NCI-H128 (cell line): ENCODE results near the gene CD22.

ENCODE experiments used
- DNase-seq: peaks from one replicate; lab custom pipeline; 2025; ENCODE audit not compliant: unreplicated experiment; lab: John Stamatoyannopoulos, UW

CD22 gene

DNA sequence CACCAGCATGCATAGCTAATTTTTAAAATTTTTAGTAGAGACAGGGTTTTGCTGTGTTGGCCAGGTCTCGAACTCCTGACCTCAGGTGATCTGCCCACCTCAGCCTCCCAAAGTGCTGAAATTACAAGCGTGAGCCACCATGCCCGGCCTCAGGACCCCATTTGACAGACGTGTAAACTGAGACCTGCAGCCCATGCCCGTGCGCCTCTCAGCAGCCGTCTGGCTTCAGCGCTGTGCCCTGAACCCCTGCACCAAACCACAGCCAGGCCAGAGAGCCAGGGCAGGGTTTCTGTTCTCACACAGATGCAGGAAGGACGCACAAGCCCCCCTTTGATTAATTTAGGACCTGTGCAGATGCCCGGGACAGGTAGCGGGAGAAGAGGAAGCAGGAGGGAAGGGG lies 11.4 kb downstream of the CD22 start:
- DNase-seq = no peak

DNA sequence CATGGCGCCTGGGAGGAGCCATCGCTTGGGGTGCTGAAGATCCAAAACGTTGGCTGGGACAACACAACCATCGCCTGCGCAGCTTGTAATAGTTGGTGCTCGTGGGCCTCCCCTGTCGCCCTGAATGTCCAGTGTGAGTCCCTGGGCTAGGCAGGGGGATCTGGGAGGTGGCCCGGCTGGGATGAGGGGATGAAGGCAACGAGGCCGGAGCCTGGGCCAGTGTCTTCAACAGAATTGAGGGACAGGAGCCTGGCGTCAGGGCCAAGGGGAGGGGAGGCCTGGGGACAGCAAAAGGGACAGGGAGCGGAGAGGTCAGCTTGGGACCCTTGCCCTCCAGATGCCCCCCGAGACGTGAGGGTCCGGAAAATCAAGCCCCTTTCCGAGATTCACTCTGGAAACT lies 12.0 kb downstream of the CD22 start:
- DNase-seq = no peak

DNA sequence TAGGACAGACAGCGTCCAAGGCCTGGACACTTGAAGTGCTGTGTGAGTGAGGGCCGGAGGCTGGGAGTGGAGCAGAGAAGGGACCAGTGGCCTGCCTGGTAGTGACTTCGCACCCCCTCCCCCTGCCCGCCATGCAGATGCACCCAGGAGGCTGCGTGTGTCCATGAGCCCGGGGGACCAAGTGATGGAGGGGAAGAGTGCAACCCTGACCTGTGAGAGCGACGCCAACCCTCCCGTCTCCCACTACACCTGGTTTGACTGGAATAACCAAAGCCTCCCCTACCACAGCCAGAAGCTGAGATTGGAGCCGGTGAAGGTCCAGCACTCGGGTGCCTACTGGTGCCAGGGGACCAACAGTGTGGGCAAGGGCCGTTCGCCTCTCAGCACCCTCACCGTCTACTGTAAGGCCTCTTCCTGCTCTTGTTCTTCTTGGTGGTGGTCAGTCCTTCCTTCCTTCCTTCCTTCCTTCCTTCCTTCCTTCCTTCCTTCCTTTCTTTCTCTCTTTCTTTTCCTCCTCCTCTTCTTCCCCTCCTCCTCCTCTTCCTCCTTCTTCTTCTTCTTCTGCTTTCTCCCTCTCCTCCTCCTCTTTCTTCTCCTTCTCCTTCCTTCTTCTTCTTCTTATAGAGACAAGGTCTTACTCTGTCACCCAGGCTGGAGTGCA lies 12.7 kb downstream of the CD22 start:
- DNase-seq = no peak

DNA sequence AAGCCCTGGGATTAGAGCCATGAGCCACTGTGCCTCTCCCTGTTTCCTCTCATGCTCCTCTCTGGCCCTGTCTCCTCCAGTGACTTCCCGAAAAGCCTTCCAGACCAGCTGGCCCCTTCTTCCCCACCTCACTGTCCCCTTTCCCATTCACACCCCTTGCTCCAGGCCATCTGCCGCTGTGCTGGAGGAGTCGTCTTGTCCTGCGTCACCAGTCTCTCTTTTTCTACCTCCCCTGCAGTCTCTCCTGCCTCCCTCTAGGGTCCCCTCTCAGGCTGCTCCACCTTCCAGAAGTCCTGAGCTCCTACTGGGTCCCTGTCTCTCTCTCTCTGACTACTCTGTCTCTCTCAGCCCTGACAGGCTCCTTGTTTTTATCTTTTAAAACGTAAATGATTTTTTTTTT lies 13.4 kb downstream of the CD22 start:
- no peak for DNase-seq

DNA sequence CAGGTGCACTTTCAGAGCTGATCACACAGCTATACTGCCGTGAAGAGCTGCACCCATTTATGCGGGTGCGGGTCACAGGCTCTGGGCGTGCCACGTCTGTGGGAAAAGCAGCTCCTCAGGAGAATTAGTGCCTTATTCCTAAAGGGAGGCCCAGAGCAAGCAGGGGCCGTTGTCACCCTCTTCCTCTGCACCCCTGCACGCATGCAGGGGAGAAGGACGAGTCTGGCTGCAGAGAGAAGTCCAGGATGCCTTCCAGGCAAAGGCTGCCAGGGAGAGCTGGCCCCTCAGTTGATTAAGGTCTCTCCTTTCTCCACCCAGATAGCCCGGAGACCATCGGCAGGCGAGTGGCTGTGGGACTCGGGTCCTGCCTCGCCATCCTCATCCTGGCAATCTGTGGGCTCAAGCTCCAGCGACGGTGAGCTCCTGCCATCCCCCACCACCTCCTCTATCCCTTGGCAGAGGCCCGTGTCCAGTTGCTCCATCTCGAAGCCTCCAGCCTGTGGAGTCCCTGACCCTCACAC lies 15.6 kb downstream of the CD22 start:
- DNase-seq = no peak

DNA sequence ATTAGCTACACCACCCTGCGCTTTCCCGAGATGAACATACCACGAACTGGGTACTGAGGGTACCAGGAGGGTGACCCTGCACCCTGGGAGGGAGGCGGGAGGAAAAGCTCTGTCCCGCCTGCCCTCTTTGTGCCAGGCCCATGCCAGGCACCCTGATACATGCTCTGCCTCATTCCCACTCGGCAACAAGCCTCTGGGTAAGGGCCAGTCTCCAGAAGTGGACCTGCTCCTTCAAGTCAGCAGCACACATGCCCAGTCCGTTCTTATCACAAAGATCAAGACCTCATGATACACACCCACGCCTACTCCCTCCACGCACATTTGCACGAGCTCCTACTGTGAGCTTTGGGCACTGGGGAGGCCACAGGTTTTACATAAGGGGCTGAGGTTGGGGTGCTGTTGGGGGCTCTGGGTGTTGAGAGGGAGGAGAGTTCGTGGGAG lies 16.7 kb downstream of the CD22 start:
- no peak for DNase-seq

DNA sequence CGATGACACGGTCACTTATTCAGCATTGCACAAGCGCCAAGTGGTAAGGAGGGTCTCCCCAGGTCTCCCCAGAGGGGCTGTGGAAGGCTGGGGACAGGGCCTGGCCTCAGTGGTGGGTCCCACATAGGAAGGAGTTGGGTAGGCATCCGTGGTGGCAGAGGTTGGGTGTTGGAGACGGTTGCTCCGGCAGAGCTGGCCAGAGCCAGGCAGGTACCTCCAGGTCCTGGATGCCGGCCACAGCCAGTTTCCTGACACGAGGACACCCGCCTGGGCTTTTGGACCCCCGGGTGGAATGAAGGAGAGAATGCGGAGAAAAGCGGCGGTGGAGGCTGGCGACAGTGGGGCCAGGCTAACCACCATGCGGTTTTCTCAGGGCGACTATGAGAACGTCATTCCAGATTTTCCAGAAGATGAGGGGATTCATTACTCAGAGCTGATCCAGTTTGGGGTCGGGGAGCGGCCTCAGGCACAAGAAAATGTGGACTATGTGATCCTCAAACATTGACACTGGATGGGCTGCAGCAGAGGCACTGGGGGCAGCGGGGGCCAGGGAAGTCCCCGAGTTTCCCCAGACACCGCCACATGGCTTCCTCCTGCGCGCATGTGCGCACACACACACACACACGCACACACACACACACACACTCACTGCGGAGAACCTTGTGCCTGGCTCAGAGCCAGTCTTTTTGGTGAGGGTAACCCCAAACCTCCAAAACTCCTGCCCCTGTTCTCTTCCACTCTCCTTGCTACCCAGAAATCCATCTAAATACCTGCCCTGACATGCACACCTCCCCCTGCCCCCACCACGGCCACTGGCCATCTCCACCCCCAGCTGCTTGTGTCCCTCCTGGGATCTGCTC lies 17.4 kb downstream of the CD22 start:
- DNase-seq = no peak

DNA sequence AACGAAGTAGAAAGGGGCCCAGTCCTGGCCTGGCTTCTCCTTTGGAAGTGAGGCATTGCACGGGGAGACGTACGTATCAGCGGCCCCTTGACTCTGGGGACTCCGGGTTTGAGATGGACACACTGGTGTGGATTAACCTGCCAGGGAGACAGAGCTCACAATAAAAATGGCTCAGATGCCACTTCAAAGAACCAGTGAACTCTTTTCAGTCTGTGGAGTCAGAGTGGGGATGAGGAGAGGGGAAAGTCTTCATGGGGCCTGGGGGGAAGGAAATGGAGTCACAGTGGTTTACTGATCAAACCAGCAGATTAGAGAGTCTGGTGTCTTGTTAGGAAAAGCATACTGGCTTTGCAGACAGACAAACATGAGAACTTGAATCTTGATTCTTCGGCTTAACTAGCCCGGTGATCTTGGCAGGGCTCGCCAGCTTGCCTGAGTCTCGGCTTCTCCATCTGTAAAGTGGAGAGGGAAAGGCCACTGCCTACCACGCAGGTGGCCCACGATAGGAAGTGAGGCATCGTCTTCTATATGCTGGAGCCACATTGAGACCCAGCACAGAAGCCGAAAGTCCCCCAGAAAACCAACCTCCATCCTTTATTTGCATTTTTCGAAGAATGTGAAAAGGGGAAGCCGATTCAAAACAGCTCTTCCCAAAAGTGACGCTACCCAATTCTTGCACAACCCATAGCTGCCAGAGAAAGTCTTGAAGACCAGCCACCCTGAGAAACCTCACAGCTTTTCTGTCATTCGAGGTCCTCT lies 18.4 kb downstream of the CD22 start, which contains the start of gene FFAR1:
Gene FFAR1, plus strand, starts transcription at position 732 of the 759 bp plus-strand sequence. CDS start 3,650 bp downstream, outside the sequence.
- no peak for DNase-seq

DNA sequence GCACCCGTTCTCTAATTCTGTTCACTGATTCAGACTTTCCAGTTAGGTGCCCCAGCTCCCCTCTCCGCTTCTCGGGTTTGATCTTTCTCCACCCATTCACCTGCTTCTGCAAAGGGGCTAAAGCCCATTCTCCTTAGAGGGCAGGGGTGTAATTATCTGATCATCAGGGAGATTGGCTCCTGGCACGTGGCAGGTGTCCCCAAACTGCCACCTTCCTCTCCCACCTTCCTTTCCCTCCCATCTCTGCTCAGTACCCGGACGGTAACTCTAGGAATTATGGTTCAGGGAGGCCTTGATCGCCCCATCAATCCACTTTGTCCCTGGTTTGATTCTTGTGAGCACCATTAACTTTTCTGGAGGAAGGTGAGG lies 18.9 kb downstream of the CD22 start:
- no peak for DNase-seq

DNA sequence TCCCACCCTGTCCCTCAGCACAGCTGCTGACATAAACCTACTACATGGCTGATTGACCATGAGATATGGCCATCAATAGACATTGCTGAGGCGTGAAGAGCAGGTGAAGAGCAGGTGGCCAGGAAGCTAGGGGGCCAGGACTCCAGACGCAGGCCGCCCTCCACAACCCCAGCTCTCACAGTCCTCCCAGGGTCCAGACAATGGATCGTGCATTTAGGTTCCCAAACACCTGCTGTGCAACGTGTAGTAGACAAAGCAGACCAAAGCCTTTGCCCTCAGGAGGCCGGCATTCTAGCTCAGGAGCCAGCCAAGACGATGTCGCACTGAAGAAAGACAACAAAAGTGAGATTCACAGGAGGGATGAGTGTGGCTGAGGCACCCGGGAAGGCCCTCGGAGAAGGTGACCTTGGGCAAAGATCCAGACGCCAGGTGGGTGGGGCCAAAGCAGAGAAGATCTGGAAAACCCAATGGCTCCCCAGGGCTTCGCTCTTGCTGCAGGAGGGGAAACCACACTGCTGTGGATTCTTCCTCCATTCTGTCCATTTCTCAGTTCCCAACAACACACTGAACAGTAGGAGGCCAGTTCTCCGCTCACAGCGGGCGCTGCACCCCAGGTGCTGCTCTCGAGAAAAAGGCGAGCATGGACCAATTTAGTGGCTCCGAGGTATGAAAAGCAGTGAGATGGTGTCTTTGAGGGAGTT lies 20.1 kb downstream of the CD22 start:
- DNase-seq = no peak

DNA sequence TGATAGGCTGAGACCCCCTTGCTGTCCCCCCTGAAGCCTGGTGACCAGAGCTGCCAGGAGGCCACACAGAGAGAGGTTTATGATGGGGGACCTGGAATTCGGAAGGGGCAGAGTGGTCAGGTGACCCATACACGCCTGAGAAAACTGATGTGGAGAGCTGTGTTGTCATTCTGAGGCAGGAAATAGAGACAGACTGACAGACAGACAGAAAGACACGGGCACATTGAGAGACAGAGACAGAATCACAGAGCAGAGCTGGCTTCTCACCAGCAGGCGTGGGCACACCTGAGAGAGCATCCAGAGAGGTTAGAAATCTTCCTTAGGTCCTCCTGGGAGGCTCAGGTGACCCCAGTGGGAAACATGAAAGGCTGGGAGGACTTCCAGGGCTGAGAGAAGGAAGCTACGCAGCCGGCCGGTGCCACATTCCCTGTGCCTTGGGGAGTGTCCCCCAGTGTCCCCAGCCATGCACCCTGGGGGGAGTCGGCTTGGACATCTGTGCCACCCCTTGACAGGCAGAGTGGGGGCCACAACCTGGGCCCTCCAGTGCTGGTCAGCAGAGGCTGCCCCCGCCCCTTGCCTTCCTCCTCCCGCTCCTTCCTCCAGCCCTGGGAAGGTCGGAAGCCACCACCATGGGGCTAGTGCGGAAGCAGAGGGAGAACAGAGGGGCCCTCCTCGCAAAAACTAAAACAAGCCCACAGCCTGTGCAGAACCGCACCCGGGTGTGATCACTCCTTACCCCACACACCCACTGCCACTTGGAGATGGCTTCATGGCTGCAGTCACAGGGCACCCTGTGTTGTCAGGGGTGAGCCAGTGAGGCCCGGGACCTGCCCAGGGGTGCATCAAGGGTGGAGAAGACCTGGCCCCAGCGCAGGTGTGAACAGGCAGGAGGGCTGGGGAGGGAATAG lies 20.9 kb downstream of the CD22 start:
- DNase-seq = no peak

DNA sequence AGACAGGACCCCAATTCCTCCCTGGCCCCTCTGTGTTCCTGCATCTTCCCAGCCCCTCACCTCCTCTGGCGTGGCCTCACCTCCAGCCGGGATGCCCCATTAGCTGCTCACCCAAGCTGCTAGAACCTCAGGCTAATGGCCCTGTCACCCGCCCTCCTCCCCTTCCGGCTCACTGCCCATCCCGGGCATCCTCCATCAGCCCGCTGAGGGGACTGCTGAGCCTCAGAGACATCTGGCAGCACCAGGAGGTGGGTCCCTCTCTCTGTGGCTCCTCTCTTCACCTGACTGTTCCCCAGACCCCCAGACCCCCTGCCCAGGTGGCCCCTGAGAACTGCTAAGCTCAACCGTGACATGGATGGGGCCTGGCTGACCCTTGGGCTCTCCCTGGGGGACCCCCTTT lies 21.6 kb downstream of the CD22 start:
- no peak for DNase-seq

DNA sequence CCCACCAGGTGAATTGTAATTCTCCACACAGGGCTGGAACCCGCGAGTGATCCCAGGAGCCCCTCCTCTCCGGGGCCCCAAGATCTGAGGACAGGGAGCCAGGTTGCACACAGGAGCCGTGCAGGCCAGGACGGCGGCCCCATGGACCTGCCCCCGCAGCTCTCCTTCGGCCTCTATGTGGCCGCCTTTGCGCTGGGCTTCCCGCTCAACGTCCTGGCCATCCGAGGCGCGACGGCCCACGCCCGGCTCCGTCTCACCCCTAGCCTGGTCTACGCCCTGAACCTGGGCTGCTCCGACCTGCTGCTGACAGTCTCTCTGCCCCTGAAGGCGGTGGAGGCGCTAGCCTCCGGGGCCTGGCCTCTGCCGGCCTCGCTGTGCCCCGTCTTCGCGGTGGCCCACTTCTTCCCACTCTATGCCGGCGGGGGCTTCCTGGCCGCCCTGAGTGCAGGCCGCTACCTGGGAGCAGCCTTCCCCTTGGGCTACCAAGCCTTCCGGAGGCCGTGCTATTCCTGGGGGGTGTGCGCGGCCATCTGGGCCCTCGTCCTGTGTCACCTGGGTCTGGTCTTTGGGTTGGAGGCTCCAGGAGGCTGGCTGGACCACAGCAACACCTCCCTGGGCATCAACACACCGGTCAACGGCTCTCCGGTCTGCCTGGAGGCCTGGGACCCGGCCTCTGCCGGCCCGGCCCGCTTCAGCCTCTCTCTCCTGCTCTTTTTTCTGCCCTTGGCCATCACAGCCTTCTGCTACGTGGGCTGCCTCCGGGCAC lies 22.6 kb downstream of the CD22 start:
- DNase-seq = no peak

DNA sequence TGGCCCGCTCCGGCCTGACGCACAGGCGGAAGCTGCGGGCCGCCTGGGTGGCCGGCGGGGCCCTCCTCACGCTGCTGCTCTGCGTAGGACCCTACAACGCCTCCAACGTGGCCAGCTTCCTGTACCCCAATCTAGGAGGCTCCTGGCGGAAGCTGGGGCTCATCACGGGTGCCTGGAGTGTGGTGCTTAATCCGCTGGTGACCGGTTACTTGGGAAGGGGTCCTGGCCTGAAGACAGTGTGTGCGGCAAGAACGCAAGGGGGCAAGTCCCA lies 23.1 kb downstream of the CD22 start:
- DNase-seq = no peak

DNA sequence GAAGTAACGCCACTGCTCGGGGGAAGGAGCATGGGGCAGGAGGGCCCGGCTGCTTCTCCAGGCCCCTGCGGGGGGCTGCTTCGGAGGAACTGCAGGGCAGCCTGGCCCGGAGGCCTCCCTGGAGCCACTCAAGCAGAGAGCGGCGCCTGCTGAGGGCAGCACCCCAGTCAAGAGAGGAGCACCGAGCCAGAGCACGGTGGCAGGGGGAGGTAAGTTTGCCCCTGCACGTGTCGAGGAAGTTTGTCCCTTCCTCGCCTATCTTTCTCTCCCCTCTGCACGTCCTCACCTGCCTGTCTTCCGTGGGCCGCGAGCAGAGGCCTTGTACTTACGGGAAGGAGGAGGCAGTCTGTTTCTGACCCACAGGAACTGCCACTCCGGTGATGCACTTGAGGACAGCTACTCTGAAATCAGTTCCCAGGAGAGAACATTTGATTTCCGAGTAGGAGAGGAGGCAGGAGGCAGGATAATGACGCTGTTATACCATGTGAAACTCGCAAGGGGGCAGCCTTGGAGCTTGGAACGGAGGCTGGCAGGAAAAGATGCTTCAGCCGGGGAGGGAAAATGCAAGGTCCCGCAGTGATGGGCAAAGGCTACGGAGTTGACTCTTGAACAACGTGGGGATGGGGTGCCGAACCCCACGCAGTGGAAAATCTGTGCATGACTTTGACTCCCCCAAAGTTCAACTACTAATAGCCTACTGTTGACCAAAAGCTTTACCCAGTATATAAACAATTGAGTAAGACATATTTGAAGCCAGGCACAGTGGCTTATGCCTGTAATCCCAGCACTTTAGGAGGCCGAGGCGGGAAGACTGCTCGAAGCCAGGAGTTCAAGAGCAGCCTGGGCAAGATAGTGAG lies 23.7 kb downstream of the CD22 start:
- no peak for DNase-seq

DNA sequence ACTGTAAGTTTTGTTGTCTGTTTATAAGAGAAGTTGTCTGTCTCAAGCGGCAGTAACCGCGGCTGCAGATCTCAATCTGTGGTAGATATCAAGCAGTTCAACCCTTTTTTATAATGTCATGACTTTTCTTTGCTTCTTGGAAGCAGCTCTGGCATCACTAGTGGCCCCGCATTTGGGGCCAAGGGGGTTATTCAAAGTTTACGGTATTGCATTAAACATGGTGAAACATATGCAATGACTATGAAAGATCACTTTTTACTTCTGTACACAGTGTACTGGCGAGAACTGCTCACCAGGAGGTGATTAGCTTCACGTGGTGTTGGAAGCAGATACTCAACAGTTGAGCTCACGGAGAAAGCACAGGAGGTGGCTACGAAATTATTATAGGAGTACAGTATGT lies 24.6 kb downstream of the CD22 start:
- no peak for DNase-seq

DNA sequence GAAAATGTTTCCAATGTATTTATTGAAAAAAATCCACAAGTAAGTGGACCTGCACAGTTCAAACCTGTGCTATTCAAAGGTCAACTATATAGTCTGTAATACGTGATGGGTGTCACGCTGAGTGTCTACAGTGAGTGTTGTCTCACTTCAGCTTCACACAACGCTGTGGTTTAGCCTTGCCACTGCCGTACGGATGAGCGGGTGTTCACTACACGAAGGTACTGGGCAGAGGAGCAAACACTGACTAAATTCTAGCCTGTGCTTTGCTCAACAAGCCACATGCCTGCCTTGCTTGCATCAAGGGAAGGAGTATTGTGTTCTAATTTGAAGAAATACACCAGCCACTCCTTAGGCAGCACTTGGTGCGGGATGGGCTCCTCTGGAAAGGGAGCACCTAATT lies 25.9 kb downstream of the CD22 start:
- DNase-seq = no peak

DNA sequence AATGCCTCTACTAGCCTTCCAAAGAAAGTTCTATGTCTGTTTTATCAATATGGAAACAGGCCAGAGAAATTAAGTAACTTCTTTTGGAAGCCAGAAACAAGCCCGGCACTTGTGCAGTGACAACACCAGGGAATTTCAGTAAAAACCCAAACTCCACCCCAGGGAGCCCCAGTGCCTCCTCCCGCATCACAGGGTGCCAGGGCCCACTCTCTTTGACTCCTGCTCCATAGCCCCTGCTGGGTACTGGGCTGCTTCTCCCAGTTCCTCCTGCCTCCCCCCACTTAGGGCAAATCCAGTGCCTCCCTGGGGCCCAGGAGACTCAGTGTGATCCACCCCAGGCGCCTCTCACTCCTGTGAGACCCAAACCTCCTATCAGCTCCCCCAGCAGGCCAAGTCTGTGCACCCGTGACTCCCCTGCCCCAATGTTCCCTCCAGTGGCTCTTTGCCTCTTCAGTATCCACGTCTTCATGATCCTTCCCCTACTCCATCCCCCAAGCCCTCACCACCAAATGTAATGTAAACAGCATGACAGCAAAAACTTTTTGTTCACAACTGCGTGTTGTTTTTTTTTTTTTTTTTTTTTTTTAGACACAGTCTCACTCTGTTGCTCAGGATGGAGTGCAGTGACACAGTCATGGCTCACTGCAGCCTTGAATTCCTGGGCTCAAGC lies 26.9 kb downstream of the CD22 start:
- DNase-seq = no peak
